ENCODE results near the gene CLK2. TPM values are rescaled to one million over a fixed set of nuclear protein-coding genes. Genes with fewer than 3 reads are reported as not detected.
"Not testable (repeated sequence)": the region's sequence is repeated elsewhere in the genome, so short reads cannot be mapped to it uniquely, and the experiment has no call there.

Gene CLK2
- total RNA-seq, 1 donor from 2014 or later, result 19.7 TPM

- TF ChIP-seq CTCF (IDR thresholded peaks at IDR 0.05; ENCODE audit: insufficient read depth, low read length, severe bottlenecking), result no peak
- Histone ChIP-seq H3K4me3 (ENCODE audit: low read depth, low read length) (peak overlapping the region; percentile 9), H3K36me3 (ENCODE audit: control insufficient read depth, insufficient read depth, low read length) (no peaks in the 10 kb centered on the region), H3K27me3 (ENCODE audit: control insufficient read depth, insufficient read depth, low read length) (peaks cover 6% of the 10 kb centered on the region)
- DNase-seq (ENCODE audit: low read depth) (no peak), FAIRE-seq (no peak)
Measured at GRCh38 chr1:155295183-155295941, 22.1 kb upstream of the CLK2 start.

GRCh38 chr1:155294520-155295182, 21.3 kb upstream of the CLK2 start:
- no peak for FAIRE-seq
- peaks cover 6% of the 10 kb centered on the region for H3K27me3 ChIP-seq (ENCODE audit: control insufficient read depth, insufficient read depth, low read length)
- TF ChIP-seq CTCF (IDR thresholded peaks at IDR 0.05; ENCODE audit: insufficient read depth, low read length, severe bottlenecking), result no peak
- DNase-seq (ENCODE audit: low read depth), result no peak
- no peaks in the 10 kb centered on the region for H3K36me3 ChIP-seq (ENCODE audit: control insufficient read depth, insufficient read depth, low read length)
- peak overlapping the region; percentile 9 for H3K4me3 ChIP-seq (ENCODE audit: low read depth, low read length)

GRCh38 chr1:155293086-155293749, 19.9 kb upstream of the CLK2 start:
- Histone ChIP-seq H3K4me3 (ENCODE audit: low read depth, low read length) (no peak overlapping the region), H3K27me3 (ENCODE audit: control insufficient read depth, insufficient read depth, low read length) (peaks cover 6% of the 10 kb centered on the region), H3K36me3 (ENCODE audit: control insufficient read depth, insufficient read depth, low read length) (no peaks in the 10 kb centered on the region)
- peak; percentile 7 for FAIRE-seq
- DNase-seq (ENCODE audit: low read depth), result no peak
- TF ChIP-seq CTCF (IDR thresholded peaks at IDR 0.05; ENCODE audit: insufficient read depth, low read length, severe bottlenecking), result no peak

GRCh38 chr1:155291006-155291405, 17.7 kb upstream of the CLK2 start:
- not testable (repeated sequence) for H3K36me3 ChIP-seq (ENCODE audit: control insufficient read depth, insufficient read depth, low read length); FAIRE-seq; DNase-seq (ENCODE audit: low read depth); H3K4me3 ChIP-seq (ENCODE audit: low read depth, low read length); H3K27me3 ChIP-seq (ENCODE audit: control insufficient read depth, insufficient read depth, low read length)

- TF ChIP-seq CTCF (IDR thresholded peaks at IDR 0.05; ENCODE audit: insufficient read depth, low read length, severe bottlenecking), result no peak
- Histone ChIP-seq H3K27me3 (ENCODE audit: control insufficient read depth, insufficient read depth, low read length) (no peaks in the 10 kb centered on the region), H3K36me3 (ENCODE audit: control insufficient read depth, insufficient read depth, low read length) (no peaks in the 10 kb centered on the region), H3K4me3 (ENCODE audit: low read depth, low read length) (no peak overlapping the region)
- DNase-seq (ENCODE audit: low read depth) (no peak), FAIRE-seq (no peak)
Measured at GRCh38 chr1:155287987-155288543, 14.8 kb upstream of the CLK2 start.

GRCh38 chr1:155286544-155286943, 13.2 kb upstream of the CLK2 start:
- H3K36me3 ChIP-seq (ENCODE audit: control insufficient read depth, insufficient read depth, low read length), result no peaks in the 10 kb centered on the region
- no peak for FAIRE-seq

More at GRCh38 chr1:155286544-155286943, 13.2 kb upstream of the CLK2 start:
- H3K27me3 ChIP-seq (ENCODE audit: control insufficient read depth, insufficient read depth, low read length), result no peaks in the 10 kb centered on the region
- H3K4me3 ChIP-seq (ENCODE audit: low read depth, low read length), result no peak overlapping the region
- no peak for TF ChIP-seq CTCF (IDR thresholded peaks at IDR 0.05; ENCODE audit: insufficient read depth, low read length, severe bottlenecking)
- no peak for DNase-seq (ENCODE audit: low read depth)
